ENCODE results near the gene CERS6. TPM values are rescaled to one million over a fixed set of nuclear protein-coding genes. Genes with fewer than 3 reads are reported as not detected.

Gene CERS6
- total RNA-seq, 3 donors from 2014 or later: 36.4 to 46.4 (median 44.8) TPM

GRCh38 chr2:168589236-168590211, 133.5 kb downstream of the CERS6 start:
- no peaks in the 10 kb centered on the region for H3K4me1 ChIP-seq
- TF ChIP-seq CTCF (IDR thresholded peaks at IDR 0.05) (no peak), POLR2AphosphoS5 (IDR thresholded peaks at IDR 0.05) (no peak), POLR2A (IDR thresholded peaks at IDR 0.05) (no peak)
- no peak overlapping the region for H3K4me3 ChIP-seq
- H3K36me3 ChIP-seq: no peaks in the 10 kb centered on the region
- H3K27ac ChIP-seq: no peak overlapping the region
- no peaks in the 10 kb centered on the region for H3K9me3 ChIP-seq
- intact Hi-C loops (cut with DNase I; ENCODE audit: low total_unique reads): no loop called here
- no peak for DNase-seq (ENCODE audit: low spot score in 2 of 2)
- no peaks in the 10 kb centered on the region for H3K27me3 ChIP-seq

GRCh38 chr2:168592181-168592831, 136.2 kb downstream of the CERS6 start:
- Histone ChIP-seq H3K4me1 (no peaks in the 10 kb centered on the region), H3K4me3 (no peak overlapping the region), H3K36me3 (no peaks in the 10 kb centered on the region), H3K27ac (no peak overlapping the region), H3K27me3 (no peaks in the 10 kb centered on the region), H3K9me3 (no peaks in the 10 kb centered on the region)
- TF ChIP-seq CTCF (IDR thresholded peaks at IDR 0.05) (no peak), POLR2AphosphoS5 (IDR thresholded peaks at IDR 0.05) (no peak), POLR2A (IDR thresholded peaks at IDR 0.05) (no peak)
- intact Hi-C loops (cut with DNase I; ENCODE audit: low total_unique reads): no loop called here
- DNase-seq (ENCODE audit: low spot score in 2 of 2): no peak

GRCh38 chr2:168593713-168594112, 137.6 kb downstream of the CERS6 start:
- H3K9me3 ChIP-seq: no peaks in the 10 kb centered on the region
- H3K27ac ChIP-seq: no peak overlapping the region
- DNase-seq (ENCODE audit: low spot score in 2 of 2): no peak
- TF ChIP-seq POLR2AphosphoS5 (IDR thresholded peaks at IDR 0.05) (no peak), CTCF (IDR thresholded peaks at IDR 0.05) (no peak), POLR2A (IDR thresholded peaks at IDR 0.05) (no peak)
- no peaks in the 10 kb centered on the region for H3K36me3 ChIP-seq
- no peaks in the 10 kb centered on the region for H3K4me1 ChIP-seq
- intact Hi-C loops (cut with DNase I; ENCODE audit: low total_unique reads): no loop called here
- no peak overlapping the region for H3K4me3 ChIP-seq
- no peaks in the 10 kb centered on the region for H3K27me3 ChIP-seq

- no peak for TF ChIP-seq POLR2AphosphoS5 (IDR thresholded peaks at IDR 0.05)
- TF ChIP-seq POLR2A (IDR thresholded peaks at IDR 0.05): no peak
- no peak for TF ChIP-seq CTCF (IDR thresholded peaks at IDR 0.05)
- no peaks in the 10 kb centered on the region for H3K4me1 ChIP-seq
- H3K27me3 ChIP-seq: no peaks in the 10 kb centered on the region
- H3K36me3 ChIP-seq: no peaks in the 10 kb centered on the region
- intact Hi-C loops (cut with DNase I; ENCODE audit: low total_unique reads): no loop called here
- H3K4me3 ChIP-seq: no peak overlapping the region
- no peaks in the 10 kb centered on the region for H3K9me3 ChIP-seq
- no peak for DNase-seq (ENCODE audit: low spot score in 2 of 2)
- no peak overlapping the region for H3K27ac ChIP-seq
Observed at GRCh38 chr2:168594778-168595177, 138.7 kb downstream of the CERS6 start.

All from breast epithelium (tissue), 4 donors.